ENCODE measurements around the gene MPRIP.
"Not testable (repeated sequence)": the region's sequence is repeated elsewhere in the genome, so short reads cannot be mapped to it uniquely, and the experiment has no call there.

The MPRIP gene

GRCh38 chr17:17042384-17042736 lies at the start of gene MPRIP:
Gene MPRIP (plus strand): TSS chr17:17042457. CDS start chr17:17042849, 392 bp downstream.
- DNase-seq: no peak

DNA sequence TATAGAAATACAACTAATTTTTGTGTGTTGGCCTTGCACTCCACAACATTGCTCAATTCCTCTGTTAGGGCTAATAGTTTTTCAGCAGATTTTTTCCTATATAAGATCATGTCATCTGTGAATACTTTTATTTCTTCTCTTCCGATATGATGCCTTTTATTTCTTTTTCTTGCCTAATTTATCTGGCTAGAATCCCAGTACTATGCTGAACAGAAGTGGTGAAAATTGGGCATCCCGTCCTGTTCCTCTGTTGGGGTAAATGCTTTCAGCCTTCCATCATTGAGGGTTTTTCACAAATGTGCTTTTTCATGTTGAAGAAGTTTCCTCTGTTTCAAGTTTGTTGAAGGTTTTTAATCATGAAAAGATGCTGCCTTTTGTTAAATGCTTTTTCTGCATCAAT lies 47.6 kb upstream of the MPRIP start:
- DNase-seq: no peak

DNA sequence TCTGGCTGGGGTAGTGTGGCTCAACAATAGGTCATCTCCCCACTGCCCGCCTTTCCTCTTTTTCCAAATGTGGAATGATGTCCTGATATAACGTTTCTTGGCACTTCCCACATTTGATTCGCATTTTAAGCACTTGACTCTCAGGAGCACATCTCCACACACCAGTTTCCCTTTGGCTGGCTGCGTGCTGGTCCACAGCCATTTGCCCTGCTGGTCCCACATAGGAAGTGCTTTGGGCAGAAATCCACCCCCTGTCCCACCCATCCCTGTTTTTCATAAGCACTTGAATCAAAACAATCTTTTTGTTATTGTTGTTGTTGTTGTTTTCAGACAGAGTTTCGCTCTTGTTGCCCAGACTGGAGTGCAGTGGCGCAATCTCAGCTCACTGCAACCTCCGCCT lies 46.3 kb upstream of the MPRIP start:
- DNase-seq: no peak

- not testable (repeated sequence) for DNase-seq
Observed at GRCh38 chr17:16996726-16997125, 45.5 kb upstream of the MPRIP start.

- DNase-seq: no peak
Observed at GRCh38 chr17:16997514-16998429, 44.5 kb upstream of the MPRIP start.

- DNase-seq: no peak
Observed at GRCh38 chr17:16999931-17000625, 42.2 kb upstream of the MPRIP start.

- no peak for DNase-seq
Observed at GRCh38 chr17:17001076-17001777, 41.0 kb upstream of the MPRIP start.

GRCh38 chr17:17001874-17002520 lies 40.3 kb upstream of the MPRIP start:
- DNase-seq: peak; percentile 63

DNA sequence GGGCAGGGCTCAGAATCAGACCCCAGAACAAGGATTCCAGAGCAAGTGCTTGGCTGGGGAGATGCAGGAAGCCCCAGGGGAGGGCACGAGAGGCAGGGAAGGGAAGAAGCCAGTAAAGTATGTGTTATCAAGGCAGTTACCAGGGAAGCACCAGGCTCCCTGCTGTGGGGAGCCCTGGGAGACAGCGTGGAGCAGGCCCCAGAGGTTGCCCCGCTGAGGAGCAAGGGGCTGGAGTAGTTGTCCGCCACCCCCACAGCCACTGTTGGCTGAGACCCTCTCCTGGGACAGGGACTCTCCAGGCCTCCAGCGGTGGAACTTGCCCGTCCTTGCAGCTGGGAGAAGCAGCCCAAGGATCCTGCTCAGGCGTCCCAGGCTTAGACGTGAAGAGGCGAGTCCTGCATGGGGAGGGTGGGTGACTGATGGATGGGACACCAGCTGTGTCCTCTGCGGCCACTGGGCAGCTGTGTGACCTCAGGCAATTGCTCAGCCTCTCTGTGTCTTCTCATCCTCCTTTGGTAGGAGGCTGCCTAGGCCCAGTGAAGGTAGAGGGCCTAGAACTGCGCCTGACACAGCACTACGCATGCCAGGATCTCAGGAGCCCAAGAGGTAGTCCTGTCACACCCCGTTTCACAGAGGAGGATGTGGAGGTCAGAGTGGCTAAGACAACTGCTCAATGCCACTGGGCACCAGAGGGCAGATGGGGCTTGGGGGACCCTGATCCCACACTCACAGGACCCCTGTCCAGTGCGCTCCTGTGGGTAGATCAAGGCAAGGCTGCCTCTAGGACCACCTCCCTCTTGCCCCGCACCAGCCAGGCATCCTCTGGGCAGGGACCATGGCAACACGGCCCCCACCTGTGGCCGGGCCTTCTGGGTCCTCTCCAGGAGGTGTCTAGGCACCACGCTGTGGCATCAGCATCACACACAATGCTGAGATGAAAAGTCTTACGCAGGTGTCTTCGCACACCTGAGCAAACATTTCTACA lies 39.2 kb upstream of the MPRIP start:
- DNase-seq: not testable (repeated sequence)

GRCh38 chr17:17004251-17004996 lies 37.8 kb upstream of the MPRIP start:
- DNase-seq: no peak

DNA sequence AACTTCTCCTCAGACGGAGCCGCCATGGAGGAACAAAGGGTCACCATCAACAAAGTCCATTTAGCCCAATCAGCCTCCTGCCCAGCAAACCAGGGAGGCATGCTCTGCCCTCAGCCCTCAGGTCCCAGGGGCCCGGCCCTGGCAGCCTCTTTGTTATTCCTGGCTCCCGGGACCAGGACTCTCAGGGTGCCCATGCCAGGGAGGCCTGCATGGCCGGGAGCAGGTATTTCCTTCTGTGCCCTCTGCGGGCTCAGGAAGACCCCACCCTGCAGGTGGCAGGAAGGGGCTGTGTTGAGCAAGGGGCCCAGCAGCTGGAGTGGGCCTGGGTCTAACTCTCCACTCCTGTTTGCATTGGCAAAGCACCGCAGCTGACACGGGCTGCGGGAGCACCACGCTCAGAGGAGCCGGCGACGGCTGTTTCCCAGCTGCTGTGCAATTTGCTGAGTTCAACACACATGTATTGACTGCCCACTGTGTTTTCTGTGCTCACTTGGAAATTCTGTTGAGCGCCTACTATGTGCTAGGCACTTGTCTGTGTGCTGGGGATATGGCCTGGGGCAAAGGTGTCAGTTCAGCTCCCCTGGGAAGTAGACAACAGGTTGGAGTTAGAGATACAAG lies 37.2 kb upstream of the MPRIP start:
- not testable (repeated sequence) for DNase-seq

DNA sequence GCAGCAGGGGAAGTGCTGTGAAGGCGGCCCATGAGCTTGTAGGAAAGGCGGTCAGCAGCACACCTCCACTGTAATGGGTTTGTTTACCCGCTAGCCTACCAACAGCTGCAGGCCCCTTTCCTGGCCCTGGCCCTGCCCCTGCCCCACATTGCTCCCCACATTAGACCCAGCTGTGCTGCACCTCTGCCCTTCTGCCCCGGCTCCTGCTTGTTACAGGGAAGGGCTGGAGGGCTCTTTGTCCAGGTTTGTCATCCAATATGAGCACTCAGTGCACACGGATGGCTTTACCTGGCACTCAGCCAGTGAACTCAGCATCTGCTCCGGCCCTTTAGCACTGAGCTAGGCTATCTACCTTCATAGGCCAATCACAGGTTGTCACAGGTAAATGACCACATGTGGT lies 34.4 kb upstream of the MPRIP start:
- not testable (repeated sequence) for DNase-seq

DNA sequence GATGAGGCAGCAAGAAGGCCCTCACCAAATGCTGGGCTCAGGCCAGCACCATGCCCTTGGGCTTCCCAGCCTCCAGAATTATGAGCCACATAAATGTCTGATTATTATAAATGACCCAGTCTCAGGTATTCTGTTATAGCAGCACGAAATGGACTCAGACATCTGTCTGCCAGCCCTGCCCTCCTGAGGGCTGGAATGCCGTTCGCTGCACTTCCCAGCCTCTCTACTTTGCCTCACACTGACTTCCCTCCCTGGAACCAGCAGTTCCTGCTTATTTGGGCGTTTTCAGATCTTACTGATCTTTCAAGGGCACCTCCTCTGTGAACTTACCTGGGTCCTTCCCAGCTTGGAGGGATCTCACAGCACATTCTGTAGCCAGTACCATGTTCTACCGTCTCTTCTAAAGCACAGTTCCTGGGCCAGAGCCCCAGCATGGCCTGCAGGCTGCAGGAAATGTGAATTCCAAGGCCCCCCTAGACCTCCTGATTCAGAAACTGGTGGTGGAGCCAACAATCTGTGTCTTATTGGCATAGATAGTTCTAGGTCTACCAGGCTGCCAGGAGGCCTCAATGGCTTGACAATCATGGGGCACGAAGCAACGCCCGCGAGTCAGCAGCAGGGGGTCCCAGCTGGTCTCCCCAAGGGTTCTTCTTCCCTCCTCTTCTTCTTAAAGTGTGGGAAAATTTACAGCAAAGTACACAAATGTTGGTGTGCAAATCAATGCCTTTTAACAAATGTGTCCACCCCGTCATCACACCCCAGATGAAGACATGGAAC lies 33.4 kb upstream of the MPRIP start:
- not testable (repeated sequence) for DNase-seq

DNA sequence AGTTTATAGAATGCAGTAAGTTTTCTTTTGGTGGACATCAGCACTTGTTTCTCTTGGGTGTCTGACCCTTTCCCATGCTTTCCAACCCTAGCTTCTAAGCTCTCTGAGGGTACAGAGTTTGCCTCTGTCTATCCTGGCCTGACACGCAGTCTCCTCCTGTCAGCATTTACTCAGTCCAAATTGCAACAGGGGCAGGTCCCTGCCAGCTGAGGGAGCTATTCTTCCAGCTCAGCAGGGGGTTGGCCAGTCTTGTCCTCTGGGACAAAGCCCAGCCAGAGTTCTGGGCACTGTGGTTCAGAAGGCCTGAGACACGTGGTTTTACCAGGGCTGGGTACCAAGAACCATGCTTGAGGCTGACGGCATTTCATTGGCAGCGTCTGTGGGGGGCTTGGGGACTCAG lies 32.3 kb upstream of the MPRIP start:
- DNase-seq: not testable (repeated sequence)

DNA sequence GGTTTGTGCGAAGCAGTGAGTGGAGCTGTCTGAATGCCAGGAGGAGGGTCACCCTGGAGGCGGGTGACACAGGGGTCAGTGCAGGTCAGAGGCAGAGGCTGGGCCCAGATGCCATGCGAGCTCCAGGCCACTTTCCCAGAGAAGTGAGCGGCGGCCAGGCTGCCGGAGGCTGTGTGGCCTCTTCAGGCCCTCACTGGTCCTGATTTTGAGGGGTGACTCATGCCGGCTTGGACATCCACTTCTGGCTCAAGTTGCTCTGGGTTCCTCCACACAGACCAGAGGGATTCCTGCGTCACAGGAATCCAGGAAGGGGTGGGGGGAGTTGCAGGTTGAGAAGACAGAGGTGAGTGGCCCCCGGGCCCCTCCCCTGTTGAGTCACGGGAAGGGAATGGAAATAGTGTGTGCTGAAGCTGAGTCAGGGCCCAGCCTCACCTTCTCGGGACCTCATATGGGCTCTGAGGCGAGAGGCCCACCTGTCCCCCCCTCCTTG lies 31.7 kb upstream of the MPRIP start:
- DNase-seq: not testable (repeated sequence)

GRCh38 chr17:17011043-17011907 lies 31.0 kb upstream of the MPRIP start:
- peak; percentile 98 for DNase-seq

DNA sequence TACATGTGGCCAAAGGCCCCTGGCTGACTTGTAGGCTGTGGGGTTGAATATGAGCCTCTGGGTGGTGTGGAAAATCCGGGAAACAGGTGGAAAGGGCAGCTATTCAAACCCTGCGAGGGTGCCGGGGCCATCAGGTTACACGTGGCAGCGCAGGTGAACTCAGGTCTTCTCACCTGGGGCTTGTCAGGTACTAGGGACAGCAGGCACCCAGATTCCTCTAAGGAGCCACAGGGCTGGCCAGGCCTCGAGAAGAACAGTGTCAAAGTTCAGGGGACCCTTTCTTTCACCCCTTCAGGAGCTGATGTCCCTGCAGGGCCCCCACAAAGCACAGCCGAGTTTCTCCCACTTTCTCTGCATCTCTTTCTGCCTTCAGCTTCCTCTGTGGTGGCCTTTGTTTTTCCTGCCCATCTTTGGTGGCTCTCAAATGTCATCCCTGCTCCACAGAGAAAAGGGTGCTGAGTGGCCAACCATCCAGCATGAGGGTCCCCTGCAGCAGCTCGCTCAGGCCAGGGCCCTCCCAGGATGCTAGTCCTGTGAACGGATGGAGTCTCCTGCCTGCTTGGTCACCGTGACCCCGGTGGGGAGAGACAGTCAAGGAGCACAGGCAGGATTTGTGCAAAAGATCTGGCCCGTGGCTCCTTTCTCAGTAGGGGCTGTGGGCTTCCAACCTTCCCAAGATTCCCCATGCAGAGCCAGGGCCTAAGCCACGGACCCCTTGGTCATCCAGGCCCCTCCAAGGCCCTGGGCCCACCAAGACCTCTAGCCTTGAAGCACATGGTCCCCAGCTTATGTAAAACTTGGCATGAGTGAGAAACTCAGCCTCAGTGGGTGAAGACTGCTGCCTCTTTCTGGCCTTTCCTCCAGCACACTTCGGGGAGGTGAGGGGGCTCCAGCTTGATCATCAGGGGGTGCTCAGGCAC lies 28.2 kb upstream of the MPRIP start:
- DNase-seq: not testable (repeated sequence)
